GM12864 (cell line): ENCODE measurements around the gene SLC5A9.

Experiments
- DNase-seq: peaks from one replicate; pipeline ENCODE4 v3.0.0-alpha.2; 2011; ENCODE audit warnings: low read depth
- H3K4me3 ChIP-seq: 2 replicates; pipeline ENCODE4 v1.5.1; 2011; ENCODE audit warnings: mild to moderate bottlenecking, low read depth, low read length, control low read depth
- TF ChIP-seq, protein P1 (sequence below): IDR thresholded peaks from 2 replicates; pipeline ENCODE4 v1.5.1; 2011; ENCODE audit warnings: low read depth, mild to moderate bottlenecking, moderate library complexity, low read length, control low read depth, inconsistent platforms; ENCODE audit errors: missing control alignments

SLC5A9 gene

DNA sequence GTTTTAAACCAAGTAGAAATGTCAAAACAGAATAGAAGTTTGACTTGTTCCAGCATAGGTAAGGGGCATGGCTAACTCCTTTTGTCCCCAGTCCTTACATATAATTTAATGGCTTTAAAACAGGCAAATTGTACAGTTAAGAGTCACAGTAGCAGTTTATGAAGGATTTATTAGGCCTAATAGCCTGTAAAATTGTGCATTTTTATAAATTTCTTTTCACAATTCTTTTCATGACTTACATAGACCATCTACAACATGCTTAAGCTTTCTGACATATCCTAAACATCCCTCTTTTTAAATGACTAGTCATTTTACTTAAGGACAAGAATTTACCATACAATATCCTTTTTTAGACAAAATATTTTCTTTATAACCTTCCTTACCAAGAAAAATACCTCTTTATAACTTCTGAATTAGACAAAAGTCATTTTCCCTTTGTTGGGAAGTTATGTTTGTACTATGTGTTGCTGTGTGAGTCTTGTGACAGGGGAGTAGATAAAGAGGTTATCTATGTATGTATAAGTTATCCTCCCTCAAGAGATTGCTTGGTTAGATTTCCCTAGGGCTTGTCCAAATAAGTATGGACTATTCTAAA, 34.5 kb upstream of the SLC5A9 start:
- DNase-seq = no peak
- TF ChIP-seq, protein P1, sequence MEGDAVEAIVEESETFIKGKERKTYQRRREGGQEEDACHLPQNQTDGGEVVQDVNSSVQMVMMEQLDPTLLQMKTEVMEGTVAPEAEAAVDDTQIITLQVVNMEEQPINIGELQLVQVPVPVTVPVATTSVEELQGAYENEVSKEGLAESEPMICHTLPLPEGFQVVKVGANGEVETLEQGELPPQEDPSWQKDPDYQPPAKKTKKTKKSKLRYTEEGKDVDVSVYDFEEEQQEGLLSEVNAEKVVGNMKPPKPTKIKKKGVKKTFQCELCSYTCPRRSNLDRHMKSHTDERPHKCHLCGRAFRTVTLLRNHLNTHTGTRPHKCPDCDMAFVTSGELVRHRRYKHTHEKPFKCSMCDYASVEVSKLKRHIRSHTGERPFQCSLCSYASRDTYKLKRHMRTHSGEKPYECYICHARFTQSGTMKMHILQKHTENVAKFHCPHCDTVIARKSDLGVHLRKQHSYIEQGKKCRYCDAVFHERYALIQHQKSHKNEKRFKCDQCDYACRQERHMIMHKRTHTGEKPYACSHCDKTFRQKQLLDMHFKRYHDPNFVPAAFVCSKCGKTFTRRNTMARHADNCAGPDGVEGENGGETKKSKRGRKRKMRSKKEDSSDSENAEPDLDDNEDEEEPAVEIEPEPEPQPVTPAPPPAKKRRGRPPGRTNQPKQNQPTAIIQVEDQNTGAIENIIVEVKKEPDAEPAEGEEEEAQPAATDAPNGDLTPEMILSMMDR = no peak
- no peak overlapping the region for H3K4me3 ChIP-seq

DNA sequence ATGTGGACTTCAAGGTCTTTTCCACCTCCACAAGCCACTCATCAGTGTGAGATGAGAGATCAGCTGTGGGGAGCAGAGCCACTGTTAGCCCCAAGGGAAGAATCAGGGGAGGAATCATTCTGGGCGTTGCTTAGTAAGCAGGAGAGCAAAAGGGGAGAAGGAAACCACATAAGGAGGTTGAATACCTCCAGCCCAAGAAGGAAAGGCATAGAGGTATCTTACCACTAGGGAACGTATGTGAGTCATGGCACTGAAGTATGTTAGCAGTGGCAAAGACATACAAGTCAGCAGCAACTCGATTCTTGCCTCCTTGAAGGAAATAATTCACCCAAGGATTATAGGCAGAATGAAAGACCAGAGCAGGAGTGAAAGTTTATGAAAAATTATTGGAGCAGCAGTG, 31.6 kb upstream of the SLC5A9 start:
- DNase-seq = no peak
- TF ChIP-seq, protein P1 = no peak
- H3K4me3 ChIP-seq = no peak overlapping the region

GRCh38 chr1:48194801-48195200, 27.7 kb upstream of the SLC5A9 start:
- H3K4me3 ChIP-seq = no peak overlapping the region
- TF ChIP-seq, protein P1 = no peak
- no peak for DNase-seq

DNA sequence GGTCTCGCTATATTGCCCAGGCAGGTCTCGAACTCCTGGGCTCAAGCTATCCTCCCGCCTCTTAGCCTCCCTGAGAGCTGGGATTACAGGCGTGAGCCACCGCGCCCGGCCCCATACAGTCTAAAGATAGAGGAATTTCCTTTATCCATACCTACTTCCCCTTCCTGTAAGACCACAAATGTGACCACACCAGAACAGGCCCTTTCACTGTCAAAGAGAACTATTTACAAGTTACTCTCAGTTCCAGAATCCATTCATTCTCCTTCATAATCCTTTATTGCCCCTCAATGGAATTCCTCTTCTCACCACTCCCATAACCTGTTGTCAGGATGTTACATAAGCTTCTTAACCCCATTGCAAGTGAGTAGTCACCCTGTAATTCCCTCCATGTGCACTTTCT, 26.3 kb upstream of the SLC5A9 start:
- no peak for DNase-seq
- TF ChIP-seq, protein P1 = no peak
- no peak overlapping the region for H3K4me3 ChIP-seq

DNA sequence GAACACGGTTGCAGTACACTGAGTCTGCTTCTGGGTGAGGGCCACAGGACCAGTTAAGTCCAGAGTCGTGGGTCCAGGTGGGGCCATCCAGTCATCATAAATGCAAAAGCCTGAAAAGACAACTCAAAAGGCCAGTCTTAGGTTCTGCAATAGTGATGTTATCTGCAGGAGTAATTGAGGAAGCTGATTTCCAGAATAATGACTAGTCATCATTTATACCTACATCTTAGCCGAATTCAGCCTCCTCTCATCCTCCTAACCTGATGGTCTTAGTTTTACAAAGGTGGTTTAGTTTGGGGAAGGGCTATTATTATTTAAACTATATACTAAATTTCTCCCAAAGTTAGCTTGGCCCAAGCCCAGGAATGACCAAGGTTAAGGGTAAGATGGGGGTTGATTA, 23.5 kb upstream of the SLC5A9 start:
- TF ChIP-seq, protein P1 = no peak
- DNase-seq = no peak

GRCh38 chr1:48200166-48200900, 22.2 kb upstream of the SLC5A9 start:
- TF ChIP-seq, protein P1 = no peak
- no peak overlapping the region for H3K4me3 ChIP-seq

More for the DNA sequence above, 23.5 kb upstream of the SLC5A9 start:
- H3K4me3 ChIP-seq = no peak overlapping the region

More at GRCh38 chr1:48200166-48200900, 22.2 kb upstream of the SLC5A9 start:
- DNase-seq = no peak
